GM10266 (cell line): ENCODE results near the gene RPAP2.

Source experiments
- DNase-seq: peaks from one replicate; pipeline ENCODE4 v3.0.0; 2012; ENCODE audit errors: extremely low spot score
- TF ChIP-seq, protein P1 (sequence below): IDR thresholded peaks from 2 replicates; pipeline ENCODE4 v1.5.1; 2012; ENCODE audit warnings: mild to moderate bottlenecking, low read depth; ENCODE audit not compliant: control insufficient read depth, insufficient read depth; ENCODE audit errors: missing control alignments

The RPAP2 gene

DNA sequence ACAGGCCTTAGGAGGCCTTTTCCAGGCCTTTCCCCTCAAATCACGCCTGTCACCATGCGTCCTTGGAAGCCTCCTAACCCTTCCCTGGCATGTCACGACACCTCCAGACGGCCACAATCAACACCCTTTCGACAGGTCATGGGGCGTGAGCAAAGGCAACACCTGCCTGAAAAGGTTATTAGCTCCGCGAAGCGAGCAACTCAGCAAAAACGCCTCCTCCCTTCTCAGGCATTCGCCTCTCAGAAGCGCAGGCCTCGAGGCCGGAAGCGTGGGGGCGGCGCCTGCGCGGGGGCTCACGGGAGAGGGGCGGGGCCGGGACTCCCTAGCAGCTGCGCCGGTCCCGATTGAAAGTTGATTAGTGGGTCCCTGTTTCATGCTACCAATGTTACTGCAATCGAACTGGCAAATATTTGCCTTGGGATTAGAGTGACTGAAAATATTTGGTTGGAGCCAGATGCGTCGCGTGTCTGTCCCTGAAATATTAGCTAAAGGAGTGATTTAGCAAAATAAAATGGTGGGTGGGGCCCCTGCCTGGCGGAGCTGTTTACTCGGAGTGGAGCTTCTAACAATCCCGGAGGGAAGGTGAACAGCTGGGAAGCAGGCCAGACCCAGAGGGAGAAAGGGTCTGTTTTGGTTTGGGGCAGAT, 143.0 kb downstream of the RPAP2 start:
- TF ChIP-seq, protein P1, sequence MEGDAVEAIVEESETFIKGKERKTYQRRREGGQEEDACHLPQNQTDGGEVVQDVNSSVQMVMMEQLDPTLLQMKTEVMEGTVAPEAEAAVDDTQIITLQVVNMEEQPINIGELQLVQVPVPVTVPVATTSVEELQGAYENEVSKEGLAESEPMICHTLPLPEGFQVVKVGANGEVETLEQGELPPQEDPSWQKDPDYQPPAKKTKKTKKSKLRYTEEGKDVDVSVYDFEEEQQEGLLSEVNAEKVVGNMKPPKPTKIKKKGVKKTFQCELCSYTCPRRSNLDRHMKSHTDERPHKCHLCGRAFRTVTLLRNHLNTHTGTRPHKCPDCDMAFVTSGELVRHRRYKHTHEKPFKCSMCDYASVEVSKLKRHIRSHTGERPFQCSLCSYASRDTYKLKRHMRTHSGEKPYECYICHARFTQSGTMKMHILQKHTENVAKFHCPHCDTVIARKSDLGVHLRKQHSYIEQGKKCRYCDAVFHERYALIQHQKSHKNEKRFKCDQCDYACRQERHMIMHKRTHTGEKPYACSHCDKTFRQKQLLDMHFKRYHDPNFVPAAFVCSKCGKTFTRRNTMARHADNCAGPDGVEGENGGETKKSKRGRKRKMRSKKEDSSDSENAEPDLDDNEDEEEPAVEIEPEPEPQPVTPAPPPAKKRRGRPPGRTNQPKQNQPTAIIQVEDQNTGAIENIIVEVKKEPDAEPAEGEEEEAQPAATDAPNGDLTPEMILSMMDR, result no peak
- no peak for DNase-seq

DNA sequence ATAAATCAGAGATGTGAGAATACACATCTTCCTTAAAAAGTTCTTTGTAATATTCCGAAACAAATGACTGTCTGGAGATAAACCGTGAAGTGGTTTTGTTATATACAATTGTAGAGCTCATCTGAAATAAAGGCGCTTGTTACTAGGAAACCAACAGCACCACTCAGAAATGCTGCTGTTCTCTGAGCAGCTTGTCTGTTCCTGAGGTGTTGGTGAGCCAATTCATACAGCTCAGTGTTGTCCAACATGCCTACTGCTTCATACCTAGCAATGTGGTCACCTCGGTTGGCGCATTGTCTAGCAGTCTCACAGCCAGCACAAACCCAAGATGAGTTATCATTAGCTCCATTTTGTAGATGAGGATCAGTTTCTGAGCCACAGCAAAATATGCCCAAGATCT, 143.5 kb downstream of the RPAP2 start:
- TF ChIP-seq, protein P1, result no peak
- no peak for DNase-seq

DNA sequence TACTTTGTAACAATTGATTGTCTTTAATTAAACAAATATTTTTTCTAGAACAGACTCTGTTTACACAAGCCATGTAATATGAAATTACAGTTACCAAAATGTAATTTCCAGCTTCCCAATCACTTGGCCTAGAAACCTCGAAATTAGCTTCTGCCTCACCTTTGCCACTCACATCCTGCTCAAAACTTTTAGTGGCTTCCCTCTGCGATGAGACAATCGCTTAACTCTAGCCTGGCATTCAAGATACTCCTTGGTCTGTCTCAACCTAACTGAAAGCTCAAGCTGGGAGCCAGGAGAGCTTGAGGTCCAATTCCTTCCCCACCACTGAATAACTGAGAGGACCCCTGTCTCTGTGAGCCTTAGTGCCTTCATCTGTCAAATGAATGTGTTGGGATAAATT, 145.0 kb downstream of the RPAP2 start:
- no peak for DNase-seq

DNA sequence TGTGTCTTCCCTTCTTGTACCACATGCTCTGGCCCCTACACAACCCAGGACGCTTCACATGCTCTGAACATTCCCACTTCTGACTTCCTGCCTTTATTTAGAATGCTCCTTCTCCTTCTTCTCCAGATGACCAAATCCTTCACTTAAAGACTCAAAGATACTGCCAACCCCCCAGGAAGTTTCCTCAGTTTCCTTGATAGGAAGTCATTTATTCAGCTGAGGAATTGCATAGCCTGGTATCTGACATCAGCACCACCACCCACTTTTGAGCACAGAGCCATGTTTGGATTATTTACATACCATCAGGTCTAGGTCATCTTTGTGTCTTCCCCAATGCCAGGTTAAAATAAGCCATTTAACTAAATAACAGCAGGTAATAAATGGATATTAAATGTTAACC, 145.5 kb downstream of the RPAP2 start:
- DNase-seq, result no peak
- TF ChIP-seq, protein P1, result no peak

More for the DNA sequence above, 145.0 kb downstream of the RPAP2 start:
- TF ChIP-seq, protein P1, result no peak

- TF ChIP-seq, protein P1, result no peak
- DNase-seq, result no peak
Measured at GRCh38 chr1:92445865-92446264, 147.0 kb downstream of the RPAP2 start.

DNA sequence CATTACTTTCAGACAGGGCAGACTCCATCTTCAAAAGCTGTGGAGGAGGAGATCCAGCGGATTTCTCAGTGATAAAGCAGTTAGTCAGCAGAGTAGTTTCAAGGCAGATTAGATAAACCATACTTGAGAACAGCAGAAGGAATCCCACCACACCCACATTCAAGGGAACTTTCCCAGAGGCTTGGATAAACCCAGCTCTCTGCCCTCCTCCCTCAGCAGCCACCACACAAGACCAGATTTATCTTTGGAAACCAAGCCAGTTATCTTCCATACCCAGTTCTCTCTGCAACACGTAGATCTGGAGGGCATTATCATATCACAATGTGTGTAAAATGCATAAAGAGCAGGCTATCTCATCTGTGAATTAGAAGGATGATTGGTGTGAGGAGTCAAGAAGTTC, 147.7 kb downstream of the RPAP2 start:
- no peak for DNase-seq

More for the DNA sequence above, 147.7 kb downstream of the RPAP2 start:
- TF ChIP-seq, protein P1, result no peak
